Measurements from ENCODE around the gene SOX21. TPM values are rescaled to one million over a fixed set of nuclear protein-coding genes. Genes with fewer than 3 reads are reported as not detected.

SOX21 gene
- 0.51 and 0.63 TPM in 2 replicates for polyA plus RNA-seq

GRCh38 chr13:94712287-94712811 is at the start of gene SOX21:
TSS of gene SOX21 (minus strand) at chr13:94712545. CDS start at chr13:94712049, 496 bp downstream.

Other genes starting within 250 kb of the SOX21 start
- gene DCT, start 232.9 kb downstream of the SOX21 start, polyA plus RNA-seq = 0.04 and 0.80 TPM in 2 replicates
- gene TGDS, start 116.4 kb downstream of the SOX21 start, polyA plus RNA-seq = 3.9 and 7.1 TPM in 2 replicates
- 12.9 and 13.6 TPM in 2 replicates for gene GPR180, start 110.7 kb downstream of the SOX21 start, polyA plus RNA-seq

Measured in Purkinje cell (primary cell).